Peyer's patch (tissue), 4 donors: ENCODE measurements around the gene FAM43A.

Experiments
- CTCF ChIP-seq, 6 experiments: fragments of 450-650 bp in 4 of 6; fragments of 200-600 bp in 2 of 6; sonication (generic) in 1 of 6; IDR thresholded peaks; one replicate each; pipeline ENCODE4 v1.5.1; 2017 to 2019; ENCODE audit warnings: antibody characterized with exemption in 6 of 6, mild to moderate bottlenecking in 3 of 6, moderate library complexity in 1 of 6
- POLR2A ChIP-seq, 2 donors: fragments of 450-650 bp; IDR thresholded peaks; one replicate each; pipeline ENCODE4 v1.5.1; 2017; ENCODE audit warnings: antibody characterized with exemption in 2 of 2, mild to moderate bottlenecking in 2 of 2, moderate library complexity in 2 of 2

- no peak for TF ChIP-seq CTCF (IDR thresholded peaks at IDR 0.05)
- no peak for TF ChIP-seq POLR2A (IDR thresholded peaks at IDR 0.05)
Observed at GRCh38 chr3:194686816-194687637, 1.3 kb downstream of the FAM43A start.
